HepG2 (cell line): ENCODE results near the gene RNF148. TPM values are rescaled to one million over a fixed set of nuclear protein-coding genes. Genes with fewer than 3 reads are reported as not detected.

Experiments used
- ATAC-seq: fragments of 200-7000 bp; cut with Tn5 transposase; 3 replicates; pipeline ENCODE4 v1.9.1; 2020; ENCODE audit warnings: mild to moderate bottlenecking, moderate library complexity
- BruUV-seq: library from RNA; stranded (reverse); fragments of 400-500 nt; replicated peaks from 2 replicates; lab custom pipeline; 2021; lab: Mats Ljungman, UMichigan
- CTCF ChIA-PET: fragments of 300-600 bp; formaldehyde crosslinking; extraction: SDS; loops from one replicate; lab custom pipeline; 2021; ENCODE audit warnings: low total read pairs, inconsistent platforms, low intra/inter-chr PET ratio; lab: Yijun Ruan, JAX
- POLR2A ChIA-PET: fragments of 350-600 bp; sonication (Branson Sonifier 250); formaldehyde crosslinking; loops from one replicate; lab custom pipeline; 2020; ENCODE audit warnings: antibody characterized with exemption, inconsistent platforms; lab: Yijun Ruan, JAX
- DNase-seq: peaks from one replicate; pipeline ENCODE4 v3.0.0-alpha.2; 2015; ENCODE audit warnings: low spot score
- FAIRE-seq: peaks from 3 replicates; lab custom pipeline; 2011; peaks lifted over from hg19 to GRCh38; lab: Jason Lieb, UNC
- H2AFZ ChIP-seq: one replicate; pipeline ENCODE4 v1.6.1; 2011; ENCODE audit warnings: low read length, inconsistent platforms
- H3K27ac ChIP-seq: fragments of 300-600 bp; 3 replicates; pipeline ENCODE4 v1.8.0; 2011; ENCODE audit warnings: mixed run types, mild to moderate bottlenecking, mixed read lengths, low read length, inconsistent platforms; ENCODE audit not compliant: insufficient read depth; ENCODE audit errors: extremely low read length
- H3K27me3 ChIP-seq, 2 experiments: fragments of 200-600 bp in 1 of 2; 2 replicates in 1 of 2; 3 replicates in 1 of 2; pipeline versions ENCODE4 v1.6.0 to v1.8.0; 2011; ENCODE audit warnings: low read length in 2 of 2, mild to moderate bottlenecking in 2 of 2, moderate library complexity in 2 of 2, inconsistent platforms in 1 of 2; ENCODE audit not compliant: insufficient read depth in 2 of 2, control insufficient read depth in 1 of 2
- H3K36me3 ChIP-seq, 2 experiments: fragments of 200-600 bp in 1 of 2; replicated peaks in 1 of 2; 2 replicates in 1 of 2; 3 replicates in 1 of 2; pipeline versions ENCODE4 v1.5.1 to v1.8.0; 2011; ENCODE audit warnings: low read length in 2 of 2, inconsistent platforms in 1 of 2; ENCODE audit not compliant: insufficient read depth in 2 of 2, control insufficient read depth in 1 of 2
- H3K4me1 ChIP-seq: 2 replicates; pipeline ENCODE4 v1.5.1; 2012; ENCODE audit warnings: low read length, inconsistent platforms; ENCODE audit not compliant: insufficient read depth
- H3K4me2 ChIP-seq: 2 replicates; pipeline ENCODE4 v1.6.0; 2011; ENCODE audit warnings: low read depth, low read length, inconsistent platforms
- H3K4me3 ChIP-seq, 3 experiments: fragments of 200-600 bp in 1 of 3; sonication (generic), shearing (Covaris generic) in 1 of 3; replicated peaks in 1 of 3; 2 replicates each; pipeline ENCODE4 v1.5.1; 2011 to 2016; ENCODE audit warnings: low read length in 3 of 3, inconsistent platforms in 2 of 3, low read depth in 2 of 3, mild to moderate bottlenecking in 2 of 3, control low read depth in 1 of 3, mixed read lengths in 1 of 3; ENCODE audit not compliant: insufficient read depth in 1 of 3
- H3K79me2 ChIP-seq: one replicate; pipeline ENCODE4 v1.6.1; 2011; ENCODE audit warnings: low read length, inconsistent platforms; ENCODE audit not compliant: insufficient read depth
- H3K9ac ChIP-seq: 2 replicates; pipeline ENCODE4 v1.6.0; 2011; ENCODE audit warnings: mild to moderate bottlenecking, low read depth, low read length, inconsistent platforms; ENCODE audit not compliant: insufficient read depth
- H3K9me3 ChIP-seq: 2 replicates; pipeline ENCODE4 v1.5.1; 2012; ENCODE audit warnings: mild to moderate bottlenecking, low read length
- H4K20me1 ChIP-seq: 2 replicates; pipeline ENCODE4 v1.6.0; 2011; ENCODE audit warnings: inconsistent platforms, mild to moderate bottlenecking, low read length, moderate library complexity; ENCODE audit not compliant: insufficient read depth
- BCLAF1 ChIP-seq: fragments of 450-650 bp; IDR thresholded peaks from 2 replicates; pipeline ENCODE4 v1.6.1; 2017; ENCODE audit warnings: mild to moderate bottlenecking
- DDIT3 ChIP-seq: sonication (generic); formaldehyde crosslinking; IDR thresholded peaks from 2 replicates; pipeline ENCODE4 v1.4.0; 2020; ENCODE audit warnings: mild to moderate bottlenecking, missing genetic modification reagents
- DMAP1 ChIP-seq: IDR thresholded peaks from 2 replicates; pipeline ENCODE4 v1.6.1; 2016
- DR1 ChIP-seq: sonication (generic); formaldehyde crosslinking; IDR thresholded peaks from 2 replicates; pipeline ENCODE4 v1.8.0; 2021; ENCODE audit warnings: mild to moderate bottlenecking, missing genetic modification reagents, inconsistent platforms
- GABPA ChIP-seq, 2 experiments: IDR thresholded peaks; 2 replicates each; pipeline ENCODE4 v1.6.1; 2011 to 2016; ENCODE audit warnings: low read depth in 2 of 2, low read length in 1 of 2, missing biosample characterization in 1 of 2, missing genetic modification characterization in 1 of 2
- GATA4 ChIP-seq: sonication (generic); IDR thresholded peaks from 2 replicates; pipeline ENCODE4 v1.6.1; 2016; ENCODE audit warnings: antibody characterized with exemption, low read depth, borderline replicate concordance
- JUND ChIP-seq: sonication (generic); formaldehyde crosslinking; IDR thresholded peaks from 2 replicates; pipeline ENCODE4 v1.8.0; 2022; ENCODE audit warnings: mild to moderate bottlenecking, missing genetic modification reagents
- PBX2 ChIP-seq: IDR thresholded peaks from 2 replicates; pipeline ENCODE4 v1.6.1; 2016; ENCODE audit warnings: control low read depth
- SOX13 ChIP-seq, 3 experiments: fragments of 450-650 bp in 1 of 3; sonication (generic) in 1 of 3; formaldehyde crosslinking in 1 of 3; IDR thresholded peaks in 2 of 3; conservative IDR thresholded peaks in 1 of 3; 2 replicates each; pipeline versions ENCODE4 v1.5.0 to v1.6.1; 2016 to 2020; ENCODE audit warnings: antibody characterized with exemption in 1 of 3, mild to moderate bottlenecking in 1 of 3, missing compliant biosample characterization in 1 of 3, missing genetic modification reagents in 1 of 3, moderate library complexity in 1 of 3
- SRSF4 ChIP-seq: fragments of 200-400 bp; formaldehyde crosslinking; IDR thresholded peaks from one replicate; pipeline ENCODE4 v1.6.1; 2018; ENCODE audit warnings: mild to moderate bottlenecking, low read depth, low read length, moderate library complexity; ENCODE audit not compliant: poor library complexity, severe bottlenecking
- THAP11 ChIP-seq: IDR thresholded peaks from 2 replicates; pipeline ENCODE4 v1.6.1; 2016; ENCODE audit warnings: missing biosample characterization, missing genetic modification reagents
- ZFX ChIP-seq: sonication (generic); formaldehyde crosslinking; IDR thresholded peaks from 2 replicates; pipeline ENCODE4 v1.4.0; 2020; ENCODE audit warnings: mild to moderate bottlenecking, low read depth, missing genetic modification reagents, moderate library complexity
- ZNF501 ChIP-seq: sonication (generic); formaldehyde crosslinking; IDR thresholded peaks from 2 replicates; pipeline ENCODE4 v1.5.1; 2020; ENCODE audit warnings: mild to moderate bottlenecking, moderate library complexity, missing genetic modification reagents
- ZNF737 ChIP-seq: sonication (generic); formaldehyde crosslinking; IDR thresholded peaks from 2 replicates; pipeline ENCODE4 v1.5.0; 2020; ENCODE audit warnings: missing genetic modification reagents, mild to moderate bottlenecking, borderline replicate concordance
- ZSCAN12 ChIP-seq: sonication (generic); formaldehyde crosslinking; IDR thresholded peaks from 2 replicates; pipeline ENCODE4 v1.9.0; 2021; ENCODE audit warnings: mild to moderate bottlenecking, missing genetic modification reagents
- whole genome bisulfite sequencing: methylation state at CpG from one replicate; pipeline ENCODE4 v1.1.6; 2017; ENCODE audit warnings: low lambda C conversion rate; 5-methylcytosine and 5-hydroxymethylcytosine counted together
- in situ Hi-C: cut with HindIII; loops from 2 replicates; pipeline ENCODE4 v1.10.0; 2017; ENCODE audit warnings: low pct_unique_long_range_greater_than_20kb; ENCODE audit not compliant: extremely low pct_ligation_motif_present
- intact Hi-C: fragments of 100-400 bp; cut with micrococcal nuclease; formaldehyde crosslinking; loops from one replicate; pipeline ENCODE4 v1.10.0; 2022; ENCODE audit not compliant: unreplicated experiment
- polyA plus RNA-seq, 8 experiments: library from polyadenylated mRNA; depleted of rRNA in 3 of 8; stranded (reverse) in 7 of 8; unstranded in 1 of 8; fragments of >200 nt; fragmentation: Illumina TruSeq in 4 of 8; extraction: Trizol in 4 of 8; gene quantifications; 2 replicates each; pipeline versions ENCODE4 v1.2.1 to v1.2.3, GENCODE V29; 2011 to 2016; ENCODE audit warnings: low read depth in 4 of 8, missing spikeins in 1 of 8, mixed read lengths in 1 of 8; ENCODE audit not compliant: insufficient read depth in 1 of 8
- total RNA-seq, 5 experiments: library from RNA; depleted of rRNA; stranded (reverse); fragments of >200 nt; fragmentation: Illumina TruSeq; extraction: Trizol; gene quantifications; 2 replicates each; pipeline ENCODE4 v1.2.3, GENCODE V29; 2016; ENCODE audit warnings: low read depth in 1 of 5
- TF ChIP-seq, protein P1 (sequence below): sonication (generic); formaldehyde crosslinking; IDR thresholded peaks from 2 replicates; pipeline ENCODE4 v1.8.1; 2023; ENCODE audit warnings: mild to moderate bottlenecking, moderate library complexity, missing genetic modification reagents
- TF ChIP-seq, protein P2 (sequence below): IDR thresholded peaks from 2 replicates; pipeline ENCODE4 v1.6.1; 2018; ENCODE audit warnings: missing genetic modification reagents, mild to moderate bottlenecking, missing compliant biosample characterization

RNF148 gene
- total and polyA plus RNA-seq, 2 of the 13 experiments (the other 11 are each of a cell fraction or from before 2014, with no cell fraction given), result 0.16 to 1.6 TPM

DNA sequence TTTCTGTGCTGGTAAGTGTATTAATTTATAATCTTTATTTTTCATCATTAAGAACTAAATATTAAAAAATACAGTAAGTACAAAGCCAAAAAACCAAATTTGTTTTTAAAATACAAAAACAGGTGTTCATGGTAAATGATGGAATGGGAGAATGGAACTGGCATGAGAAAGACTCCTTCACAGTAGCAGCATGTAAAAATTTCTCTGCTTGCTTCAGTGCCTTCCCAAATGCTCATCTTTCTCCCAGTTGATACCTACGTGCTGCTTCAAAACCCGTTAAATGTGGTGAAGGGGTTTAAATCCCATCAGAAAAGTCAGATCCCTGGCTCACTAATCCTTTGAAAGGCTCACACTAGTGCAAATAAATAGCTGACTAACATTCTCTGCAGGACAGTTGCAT lies 8.0 kb downstream of the RNF148 start:
- H3K4me2 ChIP-seq, result no peak overlapping the region
- ATAC-seq (no peak), DNase-seq (no peak), FAIRE-seq (no peak)
- H3K27ac ChIP-seq, result no peak overlapping the region
- no peaks in the 10 kb centered on the region for H3K9me3 ChIP-seq
- no peaks in the 10 kb centered on the region for H3K36me3 ChIP-seq
- in situ Hi-C loops, result no loop called here
- BruUV-seq, result no TSS peak
- H3K4me1 ChIP-seq, result peaks cover 40% of the 10 kb centered on the region
- ChIA-PET CTCF (no interaction called here), POLR2A (no interaction called here)
- intact Hi-C loops, result no loop called here
- no peak overlapping the region for H3K4me3 ChIP-seq
- 98% methylated on average over 2 of the region's 2 CpGs for WGBS
- H2AFZ ChIP-seq, result no peak overlapping the region
- H4K20me1 ChIP-seq, result no peaks in the 10 kb centered on the region
- H3K27me3 ChIP-seq, result no peaks in the 10 kb centered on the region
- H3K79me2 ChIP-seq, result no peaks in the 10 kb centered on the region
- no peak overlapping the region for H3K9ac ChIP-seq
- TF ChIP-seq ZFX (CRISPR knock-in tag), result no peak
- no peak for TF ChIP-seq PBX2 (CRISPR knock-in tag)
- no peak for TF ChIP-seq SOX13 (IDR thresholded peaks at IDR 0.05)
- TF ChIP-seq SOX13 (CRISPR knock-in tag; conservative IDR thresholded peaks at IDR 0.05 in 1 of 2, IDR thresholded peaks at IDR 0.05 in 1 of 2), result no peak
- TF ChIP-seq SRSF4, result no peak
- TF ChIP-seq, protein P1, sequence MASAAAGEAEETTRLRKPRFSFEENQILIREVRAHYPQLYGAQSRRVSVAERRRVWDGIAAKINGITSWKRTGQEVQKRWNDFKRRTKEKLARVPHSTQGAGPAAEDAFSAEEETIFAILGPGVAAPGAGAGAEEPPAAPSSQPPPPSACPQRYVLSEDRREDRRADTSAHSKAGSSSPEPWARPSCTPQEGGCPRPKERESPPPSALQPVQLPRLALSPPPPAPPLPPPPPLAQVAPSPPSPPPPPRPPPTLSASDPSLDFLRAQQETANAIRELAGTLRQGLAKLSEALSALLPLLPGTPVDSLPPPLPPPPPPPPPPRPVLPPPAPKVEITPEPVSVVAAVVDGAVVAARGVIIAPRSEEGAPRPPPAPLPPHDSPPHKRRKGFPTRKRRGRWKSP, result no peak
- TF ChIP-seq ZSCAN12 (CRISPR knock-in tag), result no peak
- TF ChIP-seq GATA4, result no peak
- TF ChIP-seq GABPA (IDR thresholded peaks at IDR 0.05; ENCODE audit: low read depth, low read length), result no peak
- no peak for TF ChIP-seq GABPA (CRISPR knock-in tag; IDR thresholded peaks at IDR 0.05; ENCODE audit: low read depth)
- no peak for TF ChIP-seq JUND (CRISPR knock-in tag)
- TF ChIP-seq DDIT3, result no peak
- TF ChIP-seq, protein P2, sequence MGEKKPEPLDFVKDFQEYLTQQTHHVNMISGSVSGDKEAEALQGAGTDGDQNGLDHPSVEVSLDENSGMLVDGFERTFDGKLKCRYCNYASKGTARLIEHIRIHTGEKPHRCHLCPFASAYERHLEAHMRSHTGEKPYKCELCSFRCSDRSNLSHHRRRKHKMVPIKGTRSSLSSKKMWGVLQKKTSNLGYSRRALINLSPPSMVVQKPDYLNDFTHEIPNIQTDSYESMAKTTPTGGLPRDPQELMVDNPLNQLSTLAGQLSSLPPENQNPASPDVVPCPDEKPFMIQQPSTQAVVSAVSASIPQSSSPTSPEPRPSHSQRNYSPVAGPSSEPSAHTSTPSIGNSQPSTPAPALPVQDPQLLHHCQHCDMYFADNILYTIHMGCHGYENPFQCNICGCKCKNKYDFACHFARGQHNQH (CRISPR knock-in tag), result no peak
- TF ChIP-seq BCLAF1, result no peak
- TF ChIP-seq DR1 (CRISPR knock-in tag), result no peak
- TF ChIP-seq ZNF737 (CRISPR knock-in tag), result no peak
- TF ChIP-seq ZNF501 (CRISPR knock-in tag), result no peak
- no peak for TF ChIP-seq THAP11
- no peak for TF ChIP-seq DMAP1 (CRISPR knock-in tag)
